Adipose tissue (tissue), 3 donors: ENCODE measurements around the gene PRDM16. TPM values are rescaled to one million over a fixed set of nuclear protein-coding genes. Genes with fewer than 3 reads are reported as not detected.

Experiments
- H3K27ac ChIP-seq: one replicate; pipeline ENCODE4 v1.5.1; 2013; ENCODE audit warnings: low read depth, low read length
- WGBS, 3 donors: extraction: QIAGEN DNeasy Blood & Tissue Kit; methylation state at CpG; one replicate each; pipeline ENCODE4 v1.1.7; 2013; 5-methylcytosine and 5-hydroxymethylcytosine counted together
- polyA plus RNA-seq, 3 donors: library from polyadenylated mRNA; stranded (reverse); fragments of 200-250 nt; gene quantifications; one replicate each; pipeline ENCODE4 v1.2.3, GENCODE V29; 2013
- donor health status: healthy with polysubstance abuse.
- donor health status: Bipolar disorder and iron deficiency.
- donor health status: healthy.

PRDM16 gene
- polyA plus RNA-seq, 3 donors: 1.6 to 3.6 (median 1.6) TPM

DNA sequence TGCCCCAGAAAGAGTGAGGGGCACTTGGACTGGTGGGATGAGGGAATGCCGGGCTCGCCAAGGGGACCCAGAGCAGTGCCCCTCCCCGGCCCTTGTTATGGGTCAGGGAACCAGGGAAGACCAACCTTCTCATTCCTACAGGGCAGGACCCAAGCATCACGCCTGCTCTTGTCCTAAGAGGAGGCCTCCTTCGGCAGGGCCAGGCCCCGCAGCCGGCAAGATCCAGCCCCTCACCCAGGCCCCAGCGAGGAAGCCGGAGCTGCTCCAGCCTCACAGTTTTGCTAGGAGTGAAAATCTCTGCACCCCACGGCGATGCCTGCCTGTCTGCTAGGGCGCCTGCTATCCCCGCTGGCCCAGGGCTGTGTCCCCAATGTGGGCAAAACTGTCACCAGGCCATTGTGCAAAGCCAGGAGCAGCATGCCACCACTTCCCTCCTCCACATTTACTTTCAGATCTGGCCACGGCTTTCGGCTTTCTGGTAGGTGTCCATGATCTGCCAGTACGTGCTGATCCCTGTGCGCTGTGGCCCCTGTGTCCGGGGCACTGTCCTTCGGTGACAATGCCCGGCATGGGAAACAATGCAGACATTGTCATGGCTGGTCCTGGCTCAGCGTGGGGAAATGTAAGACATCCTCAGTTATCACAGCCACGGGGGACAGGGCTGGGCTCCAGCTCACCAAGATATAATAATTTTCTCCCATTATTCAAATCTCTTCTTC lies 38.2 kb upstream of the PRDM16 start:
- 77 to 82% (median 81%) methylated on average over 22 of the region's 22 CpGs for WGBS, 3 donors

DNA sequence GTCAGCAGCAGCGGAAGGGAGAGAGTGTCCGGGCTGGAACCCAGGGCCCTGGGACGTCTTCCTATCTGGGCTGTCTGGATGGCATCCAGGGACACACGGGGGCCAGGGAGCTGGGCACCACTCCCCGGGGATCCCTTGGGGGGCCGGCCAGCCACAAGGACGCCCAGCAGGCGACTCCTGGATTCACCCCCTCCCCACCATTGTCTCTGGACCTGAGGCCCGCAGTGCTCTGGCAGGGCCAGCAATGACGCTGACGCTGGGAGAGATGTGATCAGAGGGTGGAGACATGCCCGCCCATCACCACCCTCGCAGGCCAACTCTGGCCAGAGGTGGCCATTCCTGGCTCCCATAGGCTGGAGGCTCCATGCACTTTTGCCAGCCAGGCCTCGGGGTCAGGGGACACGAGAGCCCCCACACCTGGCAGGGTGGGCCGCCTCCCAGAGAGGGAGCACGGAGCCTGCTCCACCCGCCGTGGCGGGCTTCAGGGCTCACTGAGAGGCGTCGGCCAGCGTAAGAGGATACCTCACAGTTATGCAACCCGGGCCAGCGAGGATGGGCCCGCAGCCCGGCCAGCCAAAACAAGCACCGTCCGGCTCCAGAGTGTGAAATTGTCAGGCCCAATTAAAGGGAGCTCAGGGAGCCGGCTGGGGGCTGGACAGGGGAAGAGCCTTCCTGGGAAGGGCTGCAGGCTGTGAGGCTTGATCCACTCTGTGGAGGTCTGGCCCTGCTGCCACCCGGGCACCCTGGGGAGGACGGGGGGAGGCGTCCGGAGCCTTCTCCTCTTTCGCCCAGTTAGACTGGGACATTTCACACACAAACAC lies 37.4 kb upstream of the PRDM16 start:
- no peak overlapping the region for H3K27ac ChIP-seq
- WGBS, 3 donors: 59 to 69% (median 66%) methylated on average over 34 to 35 of the region's 35 CpGs

More for the DNA sequence above, 38.2 kb upstream of the PRDM16 start:
- H3K27ac ChIP-seq: no peak overlapping the region

DNA sequence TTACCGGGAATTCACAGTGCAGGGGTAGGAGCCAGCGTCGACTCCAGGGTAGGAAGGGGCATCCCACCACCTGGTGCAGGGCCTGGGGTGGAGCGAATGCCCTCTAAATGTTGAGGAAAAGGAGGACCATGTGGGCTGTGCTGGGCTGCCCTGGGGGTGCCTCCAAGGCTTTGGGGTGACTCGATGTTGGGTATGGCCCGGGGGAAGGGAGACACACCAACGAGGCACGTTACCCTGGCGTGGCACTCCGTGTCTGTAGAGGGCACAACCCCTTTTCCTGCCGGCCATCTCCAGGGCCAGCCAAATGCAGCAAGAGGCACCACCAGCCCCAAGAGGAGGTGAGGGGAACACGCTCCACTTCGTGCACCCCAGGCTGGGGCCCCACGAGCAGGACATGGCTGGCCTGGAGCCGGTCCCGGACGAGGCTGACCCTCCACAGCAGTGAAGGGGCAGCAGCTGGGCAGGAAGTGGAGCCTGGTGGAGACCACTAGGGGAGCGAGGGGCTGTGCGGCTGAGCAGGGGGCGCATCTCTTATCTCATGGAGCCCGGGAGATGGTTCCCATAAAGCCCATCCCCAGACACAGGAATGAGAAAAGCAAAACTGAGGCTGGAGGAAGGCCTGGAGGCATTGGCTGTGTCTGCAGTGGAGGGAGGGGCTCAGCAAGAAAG lies 36.5 kb upstream of the PRDM16 start:
- H3K27ac ChIP-seq: no peak overlapping the region
- WGBS, 3 donors: 77 to 90% (median 89%) methylated on average over 21 of the region's 21 CpGs

DNA sequence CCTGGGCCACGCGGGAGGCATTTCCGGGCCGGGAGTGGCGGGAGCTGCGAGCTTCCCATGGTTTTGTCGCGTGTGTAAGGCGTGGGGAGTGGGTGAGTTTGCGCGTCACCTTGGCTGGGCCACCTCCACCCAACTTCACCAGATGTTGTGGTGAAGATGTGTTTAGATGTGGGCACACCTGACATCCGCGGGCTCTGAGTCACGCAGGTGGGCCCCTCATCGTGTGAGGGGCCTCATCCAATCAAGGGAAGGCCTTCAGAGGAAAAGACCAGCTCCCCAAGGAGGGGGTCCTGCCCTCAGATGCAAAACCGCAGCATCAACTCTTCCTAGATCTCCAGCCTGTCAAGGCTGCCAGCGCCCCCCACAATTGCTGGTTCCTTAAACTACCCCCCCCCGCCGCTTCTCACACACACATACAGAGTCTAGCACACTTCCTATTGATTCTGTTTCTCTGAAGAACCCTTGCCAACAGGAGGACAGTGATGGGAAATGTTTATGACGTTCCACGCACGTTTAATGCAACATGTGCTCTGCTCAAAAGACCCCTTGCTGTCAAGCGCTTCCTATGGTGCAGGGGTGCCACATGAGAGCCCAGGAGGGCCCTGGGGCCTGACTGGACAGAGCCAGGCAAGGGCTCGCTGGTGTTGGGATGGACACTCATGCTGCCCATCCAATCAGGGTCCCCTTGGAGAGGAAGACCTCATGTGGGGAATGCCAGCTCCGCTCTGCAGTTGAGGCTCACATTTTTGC lies 35.8 kb upstream of the PRDM16 start:
- H3K27ac ChIP-seq: no peak overlapping the region
- WGBS, 3 donors: 79 to 88% (median 83%) methylated on average over 24 to 25 of the region's 25 CpGs

DNA sequence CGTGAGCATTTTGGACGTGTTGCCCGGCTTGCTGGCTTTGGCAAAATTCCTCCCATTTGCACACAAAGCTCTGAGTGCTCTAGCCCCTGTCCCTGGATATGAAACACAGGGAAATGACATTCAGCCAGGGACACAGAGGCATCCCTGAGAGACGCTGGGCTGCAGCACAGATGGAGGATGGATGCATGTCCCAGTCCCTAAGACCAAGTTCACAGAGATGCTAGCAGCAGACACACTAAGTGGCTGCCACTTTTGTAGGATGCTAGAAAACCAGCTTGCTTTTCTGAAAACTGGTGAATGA lies 35.3 kb upstream of the PRDM16 start:
- WGBS, 3 donors: 60 to 76% (median 76%) methylated on average over 4 of the region's 4 CpGs

DNA sequence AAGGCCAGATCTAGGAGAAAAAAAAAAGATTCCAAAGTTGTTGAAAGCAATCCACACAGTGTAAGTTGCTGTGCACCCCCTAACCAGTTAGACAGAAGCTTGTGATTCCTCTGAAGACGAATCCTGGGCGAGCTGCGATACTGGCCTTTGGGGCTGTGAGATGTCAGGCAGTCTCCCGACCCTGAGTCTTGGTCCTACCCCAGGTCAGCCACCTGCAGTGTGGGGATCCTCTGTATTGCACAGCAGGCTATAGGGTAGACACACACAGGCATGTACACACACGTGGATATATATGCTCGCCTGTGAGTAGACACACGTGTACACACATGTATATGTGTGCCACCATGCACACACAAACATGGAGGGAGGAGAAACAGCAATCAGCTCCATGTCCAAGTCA lies 34.8 kb upstream of the PRDM16 start:
- no peak overlapping the region for H3K27ac ChIP-seq
- 84 to 87% (median 85%) methylated on average over 7 of the region's 7 CpGs for WGBS, 3 donors

More for the DNA sequence above, 35.3 kb upstream of the PRDM16 start:
- no peak overlapping the region for H3K27ac ChIP-seq

DNA sequence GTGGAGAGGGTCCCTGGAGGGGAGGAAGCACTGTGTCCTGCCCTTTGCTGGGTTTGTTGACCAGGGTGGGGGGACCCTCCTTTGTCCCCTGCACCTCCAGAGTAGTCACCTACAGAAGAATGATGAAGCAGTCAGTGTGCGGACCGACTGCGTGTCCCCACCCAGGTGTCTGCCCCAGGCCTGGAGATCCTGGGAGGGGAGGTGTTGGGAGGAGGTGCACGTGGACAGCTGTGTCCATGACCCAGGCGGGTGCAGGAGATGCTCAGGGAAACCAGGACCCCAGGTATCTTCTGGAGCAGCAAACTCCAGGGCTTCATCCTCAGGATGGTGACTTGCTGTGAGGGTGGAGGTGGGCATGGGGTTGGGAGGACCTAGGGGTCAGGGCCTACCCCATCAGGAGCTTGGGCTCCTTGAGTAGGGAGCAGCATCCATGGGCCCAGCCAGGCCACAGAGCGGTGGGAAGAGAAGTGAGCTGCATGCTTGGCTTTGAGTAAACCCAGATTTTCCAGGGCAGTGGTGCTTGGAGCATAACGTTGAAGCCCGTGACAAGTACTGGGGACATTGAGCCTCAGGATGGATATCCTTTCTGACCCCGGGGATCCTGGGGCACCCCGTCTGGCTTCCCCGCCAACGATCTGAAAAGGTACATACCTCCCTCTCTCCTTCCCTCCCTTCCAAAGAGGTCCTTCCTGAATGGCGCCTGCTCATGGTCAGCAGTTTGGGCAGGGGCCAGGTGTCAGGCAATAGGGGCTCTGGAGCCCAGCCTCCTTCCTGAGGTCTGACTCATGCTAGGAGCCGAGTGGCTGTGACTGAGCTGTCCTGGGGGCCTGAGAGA lies 34.1 kb upstream of the PRDM16 start:
- 70 to 74% (median 71%) methylated on average over 14 of the region's 14 CpGs for WGBS, 3 donors
- no peak overlapping the region for H3K27ac ChIP-seq

DNA sequence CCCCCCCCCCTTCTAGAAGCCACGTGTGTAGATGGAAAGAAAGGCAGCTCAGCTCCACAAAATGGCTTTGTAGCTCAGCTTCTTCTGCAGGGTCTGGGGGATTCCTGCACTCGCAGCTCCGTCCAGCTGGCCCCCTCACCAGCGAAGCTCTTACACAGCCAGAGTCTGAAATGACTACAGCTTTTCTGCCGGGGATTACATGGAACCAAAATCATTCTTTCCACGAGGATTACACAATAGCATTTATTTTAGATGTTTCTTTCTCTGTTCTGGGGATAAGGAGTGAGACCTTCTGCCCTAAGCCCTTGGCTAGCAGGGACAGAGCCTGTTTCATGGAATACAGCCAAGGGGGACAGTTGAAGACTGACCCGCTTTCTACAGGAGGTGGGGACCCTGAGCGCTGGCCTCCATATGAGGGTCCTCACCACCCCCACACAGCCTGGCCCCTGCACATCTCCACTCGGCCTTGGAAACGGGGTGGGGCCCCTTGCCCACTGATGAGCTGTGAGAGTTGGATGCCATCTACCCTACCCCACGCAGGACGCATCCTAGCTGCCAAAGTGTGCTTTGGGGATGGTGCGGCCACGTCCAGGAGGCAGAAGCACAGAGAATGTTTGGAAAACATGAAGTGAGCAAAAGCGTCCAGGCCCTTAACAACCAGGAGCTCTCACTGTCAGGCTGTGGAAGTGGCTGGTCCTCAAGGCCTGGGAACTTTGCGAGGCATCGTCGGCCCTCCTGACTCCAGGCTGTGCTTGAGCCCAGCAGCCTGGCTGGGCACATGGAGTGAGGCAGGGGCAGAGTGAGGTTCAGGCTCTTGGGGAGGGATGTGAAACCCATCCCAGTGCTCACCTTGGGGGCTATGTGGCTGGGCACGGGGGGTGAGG lies 33.2 kb upstream of the PRDM16 start:
- no peak overlapping the region for H3K27ac ChIP-seq
- WGBS, 3 donors: 58 to 76% (median 65%) methylated on average over 19 of the region's 19 CpGs

DNA sequence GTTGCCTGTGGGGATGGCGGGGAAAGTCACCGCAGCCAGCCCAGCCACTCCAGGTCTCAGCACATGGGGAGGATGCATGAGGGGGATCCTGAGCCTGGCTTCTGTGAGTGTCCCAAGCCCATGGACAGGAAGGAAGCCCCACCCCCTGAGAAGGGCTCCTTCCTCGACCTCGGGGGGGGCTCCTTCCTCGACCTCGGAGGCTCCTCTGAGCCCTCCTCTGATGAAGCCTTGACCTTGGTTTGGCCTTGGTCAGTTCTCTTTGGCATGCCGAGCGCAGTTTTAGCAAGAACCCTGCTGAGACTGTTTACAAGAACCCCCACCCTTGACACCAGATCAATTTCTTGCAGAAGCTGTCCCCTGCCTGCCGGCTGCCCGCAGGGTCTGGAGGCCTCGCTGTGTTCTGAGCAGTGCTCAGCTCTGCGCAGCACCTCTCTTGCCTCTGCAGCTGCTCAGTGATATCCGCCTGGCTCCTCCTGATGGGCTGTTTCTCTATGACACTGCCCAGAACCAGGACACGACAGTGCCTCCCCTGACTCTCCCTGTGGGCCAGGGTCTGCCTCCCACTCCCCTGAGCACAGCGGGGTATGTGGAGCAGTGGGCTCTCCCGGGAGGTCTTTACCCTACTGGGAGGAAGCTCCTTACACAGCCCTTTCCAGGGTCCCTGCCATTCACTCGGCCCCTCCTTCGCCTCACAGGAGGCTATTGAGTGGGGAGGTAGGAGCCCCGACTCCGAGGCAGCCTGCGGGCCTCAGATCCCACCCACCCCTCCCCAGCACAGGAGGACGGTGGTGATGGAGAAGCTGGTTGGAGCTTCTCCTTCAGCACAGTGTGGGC lies 32.3 kb upstream of the PRDM16 start:
- H3K27ac ChIP-seq: no peak overlapping the region
- 47 to 51% (median 48%) methylated on average over 21 to 22 of the region's 22 CpGs for WGBS, 3 donors

DNA sequence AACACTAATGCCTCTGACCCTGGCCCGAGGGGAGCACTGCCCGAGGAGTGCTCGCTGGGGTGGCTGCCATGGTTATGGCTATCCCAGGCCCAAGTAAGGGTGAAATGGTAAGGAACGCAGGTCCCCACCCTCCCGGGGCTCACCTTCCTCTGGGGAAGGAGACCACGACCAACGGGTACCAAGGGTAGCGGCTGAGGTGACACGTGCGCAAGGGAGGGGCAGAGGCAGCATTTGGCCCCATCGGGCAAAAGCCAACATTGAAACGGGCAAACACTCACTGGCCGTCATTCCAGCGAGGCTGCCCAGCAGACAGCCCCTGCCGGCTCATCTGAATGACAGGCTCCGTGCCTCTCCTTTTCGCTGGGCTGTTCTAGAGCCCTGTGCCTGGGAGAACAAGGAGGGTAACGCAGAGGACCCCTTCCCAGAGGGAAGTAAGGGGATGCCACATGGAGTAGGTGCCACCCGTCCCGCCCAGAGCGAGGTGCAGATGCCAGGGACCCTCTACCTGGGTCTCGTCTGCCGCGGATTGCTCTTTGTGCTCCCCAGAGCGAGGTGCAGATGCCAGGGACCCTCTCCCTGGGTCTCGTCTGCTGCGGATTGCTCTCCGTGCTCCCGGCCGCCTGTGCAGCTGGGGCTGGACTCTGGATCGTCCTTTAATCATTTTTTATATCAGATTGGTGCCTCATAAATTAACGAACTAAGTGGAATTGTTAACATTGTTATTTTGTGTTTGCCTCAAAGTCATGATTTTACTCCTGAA lies 31.5 kb upstream of the PRDM16 start:
- 69 to 84% (median 81%) methylated on average over 32 of the region's 32 CpGs for WGBS, 3 donors
- H3K27ac ChIP-seq: no peak overlapping the region

DNA sequence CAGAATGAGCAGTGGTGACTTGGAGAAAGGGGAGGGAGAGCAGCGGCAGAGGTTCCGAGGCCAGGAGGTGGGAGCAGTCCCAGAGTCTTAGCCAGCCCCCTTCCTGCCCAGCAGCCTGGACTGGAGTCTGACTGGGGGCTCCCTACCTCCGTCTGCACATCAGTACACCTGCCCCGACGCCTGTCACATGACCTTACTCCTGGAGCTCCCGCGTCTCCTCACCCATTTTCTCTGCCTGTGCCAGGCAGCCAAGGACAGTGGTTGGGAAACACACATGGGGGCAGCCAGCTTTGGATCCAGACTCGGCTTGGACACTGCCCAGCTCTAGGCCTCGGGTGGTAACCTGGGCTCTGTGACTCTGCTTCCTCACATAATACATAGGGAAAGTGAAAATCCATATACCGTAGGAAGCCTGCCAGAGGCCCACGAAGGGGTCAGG lies 30.9 kb upstream of the PRDM16 start:
- no peak overlapping the region for H3K27ac ChIP-seq
- 32 to 76% (median 73%) methylated on average over 11 of the region's 11 CpGs for WGBS, 3 donors

DNA sequence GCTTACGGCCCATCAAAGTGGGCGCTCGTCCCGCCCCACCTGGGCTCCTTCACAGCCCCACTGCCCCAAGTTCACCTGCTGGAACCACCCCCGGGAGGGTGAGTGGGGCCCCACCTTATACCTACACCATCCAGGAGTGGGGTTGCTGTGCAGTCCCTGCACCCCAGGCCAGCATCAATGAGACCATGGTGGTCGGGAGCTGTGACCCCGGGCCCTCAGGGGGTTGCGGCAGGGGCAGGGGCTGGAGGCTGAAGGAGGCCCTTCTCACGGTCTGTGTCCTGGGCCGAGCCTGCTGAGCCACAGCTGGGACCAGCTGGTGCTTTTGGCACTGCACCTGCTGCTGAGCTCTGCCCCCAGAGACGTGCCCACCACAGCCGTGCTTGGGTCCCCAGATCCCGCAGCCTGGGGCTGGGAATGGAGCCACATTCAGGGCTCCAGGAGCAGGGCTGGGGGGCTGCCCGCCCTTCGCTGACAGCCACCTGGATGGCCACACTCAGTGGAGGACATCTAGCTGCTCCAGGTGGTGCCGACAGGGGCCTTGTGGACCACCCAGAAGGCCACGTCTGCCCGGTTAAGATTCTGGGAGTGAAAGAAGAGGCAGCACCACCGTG lies 30.3 kb upstream of the PRDM16 start:
- 77 to 82% (median 77%) methylated on average over 19 of the region's 19 CpGs for WGBS, 3 donors
- H3K27ac ChIP-seq: no peak overlapping the region

DNA sequence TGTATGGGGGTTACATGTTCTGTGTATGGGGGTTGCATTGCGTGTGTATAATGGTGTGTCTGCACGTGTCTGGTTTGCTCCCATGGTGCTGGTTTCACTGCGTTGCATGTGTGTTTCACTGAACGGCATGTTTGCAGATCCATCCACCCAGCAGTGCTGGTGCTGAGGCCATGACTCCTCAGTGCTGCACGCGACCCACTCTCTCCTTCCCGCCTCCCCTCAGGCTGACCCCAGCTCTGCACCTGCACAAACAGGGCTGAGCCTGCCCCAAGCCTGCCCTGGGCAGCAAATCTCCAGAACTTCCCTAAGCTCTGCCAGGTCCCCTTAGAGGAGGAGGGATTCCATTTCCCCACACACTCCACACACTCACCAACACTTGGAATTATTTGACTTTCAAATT lies 29.0 kb upstream of the PRDM16 start:
- WGBS, 3 donors: 81 to 95% (median 82%) methylated on average over 7 of the region's 7 CpGs

DNA sequence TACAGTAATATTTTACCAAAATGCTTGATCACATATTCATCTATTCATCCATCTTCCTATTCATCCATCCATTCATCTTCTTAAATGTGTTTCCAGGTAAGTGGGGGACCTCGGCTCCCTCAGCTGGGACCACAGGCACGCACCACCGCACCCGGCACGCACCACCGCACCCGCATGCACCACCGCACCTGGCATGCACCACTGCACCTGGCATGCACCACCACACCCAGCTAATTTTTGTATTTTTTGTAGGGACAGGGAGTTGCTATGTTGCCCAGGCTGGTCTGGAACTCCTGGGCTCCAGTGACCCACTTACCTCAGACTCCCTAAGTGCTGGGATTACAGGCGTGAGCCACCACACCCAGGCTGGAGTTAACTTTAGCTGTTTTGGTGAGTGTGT lies 26.5 kb upstream of the PRDM16 start:
- H3K27ac ChIP-seq: no peak overlapping the region
- 87 to 92% (median 92%) methylated on average over 9 of the region's 9 CpGs for WGBS, 3 donors

More for the DNA sequence above, 29.0 kb upstream of the PRDM16 start:
- no peak overlapping the region for H3K27ac ChIP-seq

DNA sequence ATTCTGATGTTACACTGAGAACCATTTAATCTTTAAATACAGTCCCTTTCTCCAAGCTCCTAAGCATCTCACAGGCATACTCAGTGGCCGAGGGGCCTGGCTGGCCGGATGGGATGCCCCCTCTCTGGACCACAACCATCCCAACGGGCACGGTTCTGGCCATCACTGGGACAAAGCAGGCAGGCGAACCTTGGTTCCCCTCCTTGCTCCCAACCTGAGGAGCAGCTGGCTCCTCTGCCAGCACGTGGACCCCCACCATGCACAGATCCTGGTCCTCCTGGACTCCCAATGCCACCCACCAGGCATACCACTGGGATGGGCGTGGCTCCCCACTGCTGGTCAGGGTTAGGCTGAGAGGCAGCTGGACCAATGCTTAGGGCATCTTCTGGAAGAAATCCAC lies 19.8 kb upstream of the PRDM16 start:
- 81 to 84% (median 81%) methylated on average over 7 of the region's 7 CpGs for WGBS, 3 donors
- no peak overlapping the region for H3K27ac ChIP-seq
